ENCODE data around the gene SLC2A13.
"Not testable (repeated sequence)": the region's sequence is repeated elsewhere in the genome, so short reads cannot be mapped to it uniquely, and the experiment has no call there.

DNA sequence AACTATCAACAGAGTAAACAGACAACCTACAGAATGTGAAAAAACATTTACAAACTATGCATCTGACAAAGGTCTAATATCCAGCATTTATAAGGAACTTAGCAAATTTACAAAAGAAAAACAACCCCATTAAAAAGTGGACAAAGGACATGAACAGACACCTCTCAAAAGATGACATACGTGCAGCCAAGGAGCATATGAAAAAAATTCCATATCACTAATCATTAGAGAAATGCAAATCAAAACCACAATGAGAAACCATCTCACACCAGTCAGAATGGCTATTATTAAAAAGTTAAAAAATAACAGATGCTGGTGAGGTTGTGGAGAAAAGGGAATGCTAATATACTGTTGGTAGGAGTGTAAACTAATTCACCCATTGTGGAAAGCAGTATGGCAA is 257.7 kb downstream of the SLC2A13 start:
- TF ChIP-seq POLR2A (IDR thresholded peaks at IDR 0.05; ENCODE audit: low read depth, low read length); TAF1 (IDR thresholded peaks at IDR 0.05; ENCODE audit: borderline replicate concordance, low read depth, low read length); POLR2AphosphoS5 (IDR thresholded peaks at IDR 0.05; ENCODE audit: low read depth, low read length): not testable (repeated sequence)
